Fibroblast of the aortic adventitia (primary cell): ENCODE data around the gene UTF1. TPM values are rescaled to one million over a fixed set of nuclear protein-coding genes. Genes with fewer than 3 reads are reported as not detected.

Source experiments
- DNase-seq: peaks from one replicate; pipeline ENCODE4 v3.0.0-alpha.2; 2010; ENCODE audit warnings: low read depth
- H3K4me3 ChIP-seq: 2 replicates; pipeline ENCODE4 v1.5.1; 2011; ENCODE audit warnings: low read depth, mild to moderate bottlenecking, control low read depth, low read length, moderate library complexity
- total RNA-seq: library from RNA; depleted of rRNA; stranded (reverse); fragments of >200 nt; gene quantifications from 2 replicates; pipeline ENCODE4 v1.2.3, GENCODE V29; 2012; ENCODE audit warnings: low replicate concordance
- TF ChIP-seq, protein P1 (sequence below): IDR thresholded peaks from 2 replicates; pipeline ENCODE4 v1.5.1; 2011; ENCODE audit warnings: mild to moderate bottlenecking, low read length, control low read depth, inconsistent platforms; ENCODE audit not compliant: insufficient read depth

Gene UTF1
- total RNA-seq, 1 donor, result not detected

DNA sequence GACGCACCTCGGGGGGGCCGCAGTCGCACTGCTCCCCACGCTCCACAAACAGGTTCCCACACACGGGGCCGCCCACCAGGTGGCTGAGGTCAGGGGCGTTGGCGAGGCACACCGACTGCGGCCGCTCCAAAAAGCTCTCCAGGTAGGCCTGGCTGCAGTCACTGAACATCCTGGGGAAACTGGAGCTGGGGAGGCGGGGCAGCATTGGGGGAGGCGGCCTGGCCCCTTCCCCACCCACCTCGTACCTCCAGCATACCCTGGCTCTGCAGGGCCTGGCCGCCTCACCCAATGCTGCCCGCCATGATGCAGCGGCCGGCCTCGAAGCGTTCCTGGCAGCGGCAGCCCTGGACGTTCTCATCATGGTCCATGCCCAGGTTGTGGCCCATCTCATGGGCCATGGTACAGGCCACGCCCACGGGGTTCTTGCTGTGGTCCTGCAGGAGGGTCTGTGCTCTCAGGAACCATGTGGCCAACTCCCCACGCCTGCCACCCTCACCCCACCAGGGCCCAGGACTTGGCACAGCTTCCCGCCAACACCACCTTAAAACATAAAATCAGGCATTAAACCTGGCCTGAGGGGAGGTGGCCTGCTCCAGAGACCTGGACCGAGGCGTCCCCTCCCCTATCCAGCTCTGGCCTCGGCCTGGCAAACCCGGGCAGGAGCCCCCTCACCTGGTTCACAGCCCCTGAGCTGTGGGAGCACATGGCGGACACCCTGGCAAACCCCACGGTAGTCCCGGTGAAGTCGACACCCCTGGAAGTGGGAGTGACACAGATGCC, 41.7 kb downstream of the UTF1 start:
- no peak overlapping the region for H3K4me3 ChIP-seq
- DNase-seq, result no peak
- TF ChIP-seq, protein P1, sequence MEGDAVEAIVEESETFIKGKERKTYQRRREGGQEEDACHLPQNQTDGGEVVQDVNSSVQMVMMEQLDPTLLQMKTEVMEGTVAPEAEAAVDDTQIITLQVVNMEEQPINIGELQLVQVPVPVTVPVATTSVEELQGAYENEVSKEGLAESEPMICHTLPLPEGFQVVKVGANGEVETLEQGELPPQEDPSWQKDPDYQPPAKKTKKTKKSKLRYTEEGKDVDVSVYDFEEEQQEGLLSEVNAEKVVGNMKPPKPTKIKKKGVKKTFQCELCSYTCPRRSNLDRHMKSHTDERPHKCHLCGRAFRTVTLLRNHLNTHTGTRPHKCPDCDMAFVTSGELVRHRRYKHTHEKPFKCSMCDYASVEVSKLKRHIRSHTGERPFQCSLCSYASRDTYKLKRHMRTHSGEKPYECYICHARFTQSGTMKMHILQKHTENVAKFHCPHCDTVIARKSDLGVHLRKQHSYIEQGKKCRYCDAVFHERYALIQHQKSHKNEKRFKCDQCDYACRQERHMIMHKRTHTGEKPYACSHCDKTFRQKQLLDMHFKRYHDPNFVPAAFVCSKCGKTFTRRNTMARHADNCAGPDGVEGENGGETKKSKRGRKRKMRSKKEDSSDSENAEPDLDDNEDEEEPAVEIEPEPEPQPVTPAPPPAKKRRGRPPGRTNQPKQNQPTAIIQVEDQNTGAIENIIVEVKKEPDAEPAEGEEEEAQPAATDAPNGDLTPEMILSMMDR, result no peak

DNA sequence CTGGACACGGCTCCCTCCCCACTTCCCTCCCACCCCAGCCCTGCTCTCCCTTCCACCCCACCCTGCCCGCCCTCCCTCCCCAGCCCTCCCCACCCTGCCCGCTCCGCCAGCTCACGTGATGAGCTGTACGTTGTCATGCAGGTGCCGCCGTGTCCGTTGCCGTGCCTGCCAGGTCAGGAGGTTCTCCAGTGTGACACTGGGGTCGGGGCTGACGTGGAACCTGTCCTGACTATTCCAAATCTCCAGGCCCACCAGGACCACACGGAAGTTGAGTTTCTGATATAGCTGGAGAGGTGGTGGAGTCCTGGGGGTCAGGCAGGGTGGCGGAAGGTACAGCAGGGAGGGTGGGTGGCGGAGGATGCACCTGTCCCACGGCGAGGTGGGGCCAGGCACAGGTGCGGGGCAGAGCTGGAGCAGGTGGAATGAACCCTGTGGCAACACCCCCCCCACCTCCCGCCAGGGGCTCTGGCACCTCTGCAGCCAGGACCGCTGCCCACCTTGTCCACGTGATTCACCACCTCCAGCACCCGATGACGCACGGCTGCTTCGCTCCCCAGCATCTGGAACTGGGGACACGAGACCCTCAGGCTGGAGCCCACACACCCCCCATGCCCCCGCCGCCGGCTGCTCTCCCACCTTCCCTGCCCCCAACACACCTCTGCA, 42.4 kb downstream of the UTF1 start:
- TF ChIP-seq, protein P1, result no peak
- DNase-seq, result no peak
- H3K4me3 ChIP-seq, result no peak overlapping the region

DNA sequence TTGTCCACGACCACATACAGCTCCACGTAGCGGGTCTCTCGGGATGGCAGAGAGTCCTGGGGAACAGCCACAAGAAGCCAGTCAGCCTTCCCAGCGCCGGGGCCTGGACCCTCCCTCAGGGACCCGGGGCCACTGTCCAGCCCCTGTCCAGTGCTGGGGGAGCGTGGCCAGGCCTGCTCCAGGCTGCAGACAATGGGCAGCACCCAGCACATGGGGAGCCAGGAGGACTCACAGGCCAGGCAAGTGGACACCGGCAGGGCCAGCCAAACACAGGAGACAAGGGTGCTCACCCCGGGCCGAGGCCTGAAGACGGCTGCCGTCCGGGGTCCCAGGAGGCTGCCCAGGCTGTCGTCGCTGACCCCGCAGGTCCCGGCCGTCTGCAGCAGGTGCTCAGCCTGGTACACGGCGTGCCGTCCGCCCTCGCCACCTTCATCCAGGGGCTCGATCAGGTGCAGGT, 43.0 kb downstream of the UTF1 start:
- TF ChIP-seq, protein P1, result no peak
- no peak overlapping the region for H3K4me3 ChIP-seq
- no peak for DNase-seq

DNA sequence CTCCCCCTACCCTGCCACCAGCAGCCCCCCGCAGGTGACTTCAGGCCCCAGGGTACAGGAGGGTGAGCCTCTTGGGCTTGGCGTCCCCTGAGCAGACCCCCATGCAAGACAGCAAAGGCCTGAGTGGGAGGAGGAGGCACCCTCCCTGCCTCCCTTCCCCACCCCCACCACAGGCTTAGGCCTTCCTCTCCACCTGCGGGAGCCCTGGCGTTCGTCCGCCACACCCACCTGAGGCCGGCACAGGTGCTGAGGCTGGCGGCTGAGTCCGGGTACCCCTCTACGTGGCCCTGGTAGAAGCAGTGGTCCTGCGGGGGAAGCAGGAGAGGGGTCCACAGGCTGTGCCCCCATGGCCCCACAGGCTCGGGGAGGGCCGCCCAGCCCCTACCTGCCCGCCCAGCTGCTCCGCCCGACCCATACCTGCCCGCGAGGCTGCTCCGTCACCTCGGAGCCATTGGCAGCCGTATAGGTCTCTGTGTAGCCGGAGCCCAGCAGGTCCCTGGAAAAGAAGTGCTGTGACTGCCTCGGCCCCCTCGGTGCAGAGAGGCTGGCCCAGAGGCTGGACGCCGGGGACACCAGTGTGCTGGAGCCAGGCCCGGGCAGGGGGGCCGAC, 43.6 kb downstream of the UTF1 start:
- H3K4me3 ChIP-seq, result no peak overlapping the region
- no peak for DNase-seq
- TF ChIP-seq, protein P1, result no peak

DNA sequence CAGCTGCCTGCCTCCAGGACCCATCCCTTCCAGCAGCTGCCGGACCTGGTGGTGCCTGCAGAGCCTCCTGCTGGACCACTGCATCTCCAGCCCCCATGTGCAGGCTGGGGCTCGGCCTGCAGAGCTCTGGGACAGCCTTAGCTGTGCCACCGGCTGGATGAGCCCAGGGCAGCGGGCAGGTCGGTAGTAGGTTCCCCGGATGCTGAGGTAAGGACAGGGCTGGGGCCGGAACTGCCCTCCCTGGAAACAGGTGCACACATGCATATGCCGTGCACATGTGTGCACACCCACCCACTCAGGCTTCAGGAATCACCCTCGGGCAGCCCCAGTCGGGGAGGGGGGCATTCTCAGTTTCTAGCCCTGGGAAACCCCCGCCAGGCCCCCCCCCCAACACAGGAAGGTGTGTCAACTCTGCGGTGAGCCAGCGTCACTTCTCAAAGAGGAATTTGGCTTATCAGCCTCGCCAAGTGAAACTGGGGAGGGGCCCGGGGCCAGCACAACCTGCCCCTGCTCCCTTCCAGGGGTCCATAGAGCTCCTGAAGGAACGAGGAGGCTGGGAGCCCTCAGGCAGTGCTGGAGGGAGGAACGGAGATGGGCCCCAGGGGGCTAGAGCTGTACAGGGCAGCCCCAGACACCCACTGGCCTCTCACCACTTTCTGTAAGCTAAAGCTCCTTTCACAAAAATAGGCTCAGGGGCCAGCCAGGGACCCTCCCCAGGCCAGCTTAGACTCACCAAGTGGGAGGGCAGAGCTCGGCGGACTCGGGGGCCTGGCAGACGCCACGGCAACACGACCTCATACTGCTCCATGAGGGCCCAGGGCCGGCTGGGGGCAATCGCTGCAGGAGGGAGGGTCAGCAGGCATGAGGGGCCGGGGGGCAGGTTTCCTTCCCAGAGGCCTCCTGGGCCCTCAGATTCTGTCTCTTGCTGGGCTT, 45.0 kb downstream of the UTF1 start:
- no peak overlapping the region for H3K4me3 ChIP-seq
- TF ChIP-seq, protein P1, result no peak
- DNase-seq, result no peak

DNA sequence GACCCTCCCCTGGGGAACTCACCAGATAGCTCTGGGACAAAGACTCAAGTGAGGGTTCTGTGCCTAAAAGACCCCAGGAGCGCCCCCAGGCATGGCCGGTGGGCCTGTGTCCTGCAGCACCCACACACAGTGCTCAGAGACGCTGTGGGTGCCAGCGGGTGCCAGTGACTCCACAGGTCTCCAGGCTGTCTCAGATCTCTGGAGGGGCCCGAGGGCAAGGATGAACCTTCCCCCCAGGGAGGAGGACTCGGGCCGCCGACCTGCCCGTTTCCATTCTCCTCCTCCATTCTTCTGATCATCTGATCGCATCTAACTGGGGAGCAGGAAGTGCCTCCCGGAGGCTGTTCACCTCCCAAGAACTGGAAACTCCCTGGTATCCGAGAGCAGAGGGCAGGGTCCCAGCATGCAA, 45.7 kb downstream of the UTF1 start:
- DNase-seq, result no peak
- TF ChIP-seq, protein P1, result no peak
- no peak overlapping the region for H3K4me3 ChIP-seq
